Endothelial cell of umbilical vein (primary cell): Measurements from ENCODE around the gene MDH2. TPM values are rescaled to one million over a fixed set of nuclear protein-coding genes. Genes with fewer than 3 reads are reported as not detected.

ENCODE experiments used
- BruUV-seq: library from RNA; stranded (reverse); fragments of 400-500 nt; replicated peaks from 2 replicates; lab custom pipeline; 2021; lab: Mats Ljungman, UMichigan
- CTCF ChIA-PET: fragments of 300-600, 350-600 bp; sonication (Branson Sonifier 250); formaldehyde crosslinking; loops from one replicate; lab custom pipeline; 2021; ENCODE audit warnings: antibody characterized with exemption, inconsistent platforms; lab: Charles Lee
- POLR2A ChIA-PET: fragments of 300-600, 350-600 bp; sonication (Branson Sonifier 250); formaldehyde crosslinking; loops from one replicate; lab custom pipeline; 2021; ENCODE audit warnings: antibody characterized with exemption, inconsistent platforms; lab: Charles Lee
- DNase-seq: peaks from one replicate; pipeline ENCODE4 v3.0.0-alpha.2; 2011; ENCODE audit warnings: low read depth, low spot score
- FAIRE-seq: peaks from 2 replicates; lab custom pipeline; 2011; peaks lifted over from hg19 to GRCh38; lab: Jason Lieb, UNC
- H2AFZ ChIP-seq: 2 replicates; pipeline ENCODE4 v1.6.0; 2012; ENCODE audit warnings: low read depth, low read length, control low read depth, inconsistent platforms
- H3K27ac ChIP-seq: 2 replicates; pipeline ENCODE4 v1.5.1; 2011; ENCODE audit warnings: low read depth, mild to moderate bottlenecking, control low read depth, low read length, moderate library complexity; ENCODE audit not compliant: insufficient read depth
- H3K27me3 ChIP-seq, 2 experiments: 2 replicates each; pipeline versions ENCODE4 v1.6.0 to v1.6.1; 2011; ENCODE audit warnings: low read length in 2 of 2, mixed read lengths in 1 of 2; ENCODE audit not compliant: control insufficient read depth in 2 of 2, insufficient read depth in 2 of 2
- H3K36me3 ChIP-seq, 2 experiments: 2 replicates in 1 of 2; 3 replicates in 1 of 2; pipeline ENCODE4 v1.5.1; 2011; ENCODE audit warnings: low read length in 2 of 2, mild to moderate bottlenecking in 1 of 2, moderate library complexity in 1 of 2; ENCODE audit not compliant: control insufficient read depth in 2 of 2, insufficient read depth in 2 of 2; ENCODE audit errors: extremely low read depth in 1 of 2
- H3K4me1 ChIP-seq: 3 replicates; pipeline ENCODE4 v1.5.1; 2011; ENCODE audit warnings: mild to moderate bottlenecking, low read length; ENCODE audit not compliant: control insufficient read depth, insufficient read depth; ENCODE audit errors: extremely low read depth
- H3K4me2 ChIP-seq: 2 replicates; pipeline ENCODE4 v1.6.1; 2011; ENCODE audit warnings: low read length, control low read depth, mixed read lengths; ENCODE audit not compliant: insufficient read depth
- H3K4me3 ChIP-seq, 3 experiments: fragments of 200-600 bp in 1 of 3; sonication (generic), shearing (Covaris generic) in 1 of 3; replicated peaks in 1 of 3; 2 replicates each; pipeline ENCODE4 v1.5.1; 2011 to 2016; ENCODE audit warnings: control low read depth in 3 of 3, low read length in 3 of 3, mild to moderate bottlenecking in 2 of 3, inconsistent platforms in 1 of 3, low read depth in 1 of 3, moderate library complexity in 1 of 3; ENCODE audit not compliant: insufficient read depth in 1 of 3
- H3K79me2 ChIP-seq: 2 replicates; pipeline ENCODE4 v1.6.0; 2012; ENCODE audit warnings: low read length, inconsistent platforms; ENCODE audit not compliant: control insufficient read depth, insufficient read depth
- H3K9ac ChIP-seq: replicated peaks from 2 replicates; pipeline ENCODE3; 2011; ENCODE audit warnings: low read length, control low read depth; ENCODE audit not compliant: insufficient read depth; ENCODE audit errors: extremely low read depth
- H3K9me1 ChIP-seq: replicated peaks from 3 replicates; pipeline ENCODE4 v1.6.0; 2011; ENCODE audit warnings: mild to moderate bottlenecking, low read length; ENCODE audit not compliant: control insufficient read depth, insufficient read depth; ENCODE audit errors: extremely low read depth
- H3K9me3 ChIP-seq: replicated peaks from 2 replicates; pipeline ENCODE4 v1.5.1; 2012; ENCODE audit warnings: low read length, inconsistent platforms; ENCODE audit not compliant: control insufficient read depth, insufficient read depth
- H4K20me1 ChIP-seq: replicated peaks from 2 replicates; pipeline ENCODE3; 2011; ENCODE audit warnings: mild to moderate bottlenecking, low read length; ENCODE audit not compliant: control insufficient read depth, insufficient read depth; ENCODE audit errors: extremely low read depth
- CTCF ChIP-seq, 2 donors: IDR thresholded peaks; 1 replicate in 1 of 2; 2 replicates in 1 of 2; pipeline ENCODE4 v1.5.1; 2011; ENCODE audit warnings: low read length in 2 of 2, mild to moderate bottlenecking in 2 of 2, moderate library complexity in 2 of 2, control low read depth in 1 of 2, inconsistent platforms in 1 of 2, low read depth in 1 of 2; ENCODE audit not compliant: insufficient read depth in 1 of 2; ENCODE audit errors: extremely low read depth in 1 of 2
- EZH2 ChIP-seq: IDR thresholded peaks from 2 replicates; pipeline ENCODE4 v1.6.1; 2012; ENCODE audit warnings: borderline replicate concordance, low read depth, mild to moderate bottlenecking, moderate library complexity, low read length, inconsistent platforms; ENCODE audit not compliant: severe bottlenecking
- FOS ChIP-seq: IDR thresholded peaks from 2 replicates; pipeline ENCODE4 v1.6.1; 2011; ENCODE audit warnings: mild to moderate bottlenecking, low read length, moderate library complexity, borderline replicate concordance; ENCODE audit not compliant: insufficient read depth
- GATA2 ChIP-seq: IDR thresholded peaks from 2 replicates; pipeline ENCODE4 v1.7.0; 2011; ENCODE audit warnings: low read depth, mild to moderate bottlenecking, moderate library complexity, mixed read lengths, low read length; ENCODE audit not compliant: insufficient read length, insufficient read depth
- JUN ChIP-seq: IDR thresholded peaks from 2 replicates; pipeline ENCODE4 v1.6.1; 2011; ENCODE audit warnings: borderline replicate concordance, low read depth; ENCODE audit not compliant: insufficient read length, insufficient read depth
- MYC ChIP-seq: IDR thresholded peaks from one replicate; pipeline ENCODE4 v1.6.1; 2011; ENCODE audit warnings: mild to moderate bottlenecking, low read depth, low read length
- POLR2A ChIP-seq: IDR thresholded peaks from 2 replicates; pipeline ENCODE4 v1.6.1; 2012; ENCODE audit warnings: low read depth, mild to moderate bottlenecking, control low read depth, low read length
- POLR2AphosphoS5 ChIP-seq: IDR thresholded peaks from 2 replicates; pipeline ENCODE4 v1.6.1; 2012; ENCODE audit warnings: low read depth, mild to moderate bottlenecking, control low read depth, low read length, moderate library complexity; ENCODE audit not compliant: insufficient read depth
- dilution Hi-C: fragments of 300-500 bp; cut with MboI; formaldehyde crosslinking; loops from one replicate; pipeline ENCODE4 v1.15.0; 2019; ENCODE audit warnings: low sequenced_read_pairs; ENCODE audit not compliant: extremely low pct_ligation_motif_present
- intact Hi-C: fragments of 100-400 bp; cut with micrococcal nuclease; formaldehyde crosslinking; loops from one replicate; pipeline ENCODE4 v1.10.0; 2022
- polyA plus RNA-seq, 4 experiments: library from polyadenylated mRNA; depleted of rRNA in 3 of 4; stranded (reverse) in 3 of 4; unstranded in 1 of 4; fragments of >200 nt; gene quantifications; 2 replicates each; pipeline versions ENCODE4 v1.2.1 to v1.2.3, GENCODE V29; 2011 to 2012; ENCODE audit warnings: missing spikeins in 1 of 4
- total RNA-seq: library from RNA; stranded (reverse); gene quantifications from 2 replicates; pipeline ENCODE4 v1.2.3, GENCODE V29; 2021
- TF ChIP-seq, protein P1 (sequence below): IDR thresholded peaks from 2 replicates; pipeline ENCODE4 v1.6.1; 2011; ENCODE audit not compliant: insufficient read depth, insufficient read length

MDH2 gene
- total and polyA plus RNA-seq, 2 donors (not counting 3 experiments of a cell fraction or from before 2014, with no cell fraction given): 123 to 175 TPM

GRCh38 chr7:76062254-76062653, 14.3 kb downstream of the MDH2 start:
- no peak overlapping the region for H3K9ac ChIP-seq
- H3K4me1 ChIP-seq: no peaks in the 10 kb centered on the region
- H3K27ac ChIP-seq: no peak overlapping the region
- no peaks in the 10 kb centered on the region for H3K9me1 ChIP-seq
- H3K4me2 ChIP-seq: no peak overlapping the region
- peaks cover 24 to 69% of the 10 kb centered on the region in 2 experiments for H3K36me3 ChIP-seq
- DNase-seq (no peak), FAIRE-seq (no peak)
- dilution Hi-C loops (no loop called here), intact Hi-C loops (no loop called here)
- H2AFZ ChIP-seq: no peak overlapping the region
- ChIA-PET CTCF (no interaction called here), POLR2A (no interaction called here)
- H3K9me3 ChIP-seq: no peaks in the 10 kb centered on the region
- no peaks in the 10 kb centered on the region for H4K20me1 ChIP-seq
- no peak overlapping the region for H3K4me3 ChIP-seq
- no peak for TF ChIP-seq EZH2
- no peak for TF ChIP-seq POLR2A
- no peak for TF ChIP-seq POLR2AphosphoS5
- no peak for TF ChIP-seq FOS
- TF ChIP-seq MYC: no peak
- TF ChIP-seq JUN: no peak
- no peak for TF ChIP-seq GATA2
- TF ChIP-seq CTCF (IDR thresholded peaks at IDR 0.05; ENCODE audit: extremely low read depth in 1 of 2, insufficient read depth in 1 of 2, low read depth in 1 of 2, low read length in 2 of 2): no peak
- TF ChIP-seq, protein P1, sequence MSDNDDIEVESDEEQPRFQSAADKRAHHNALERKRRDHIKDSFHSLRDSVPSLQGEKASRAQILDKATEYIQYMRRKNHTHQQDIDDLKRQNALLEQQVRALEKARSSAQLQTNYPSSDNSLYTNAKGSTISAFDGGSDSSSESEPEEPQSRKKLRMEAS: no peak
- BruUV-seq: no TSS peak
- H3K27me3 ChIP-seq: no peaks in the 10 kb centered on the region
- H3K79me2 ChIP-seq: no peaks in the 10 kb centered on the region
